ENCODE data around the gene AMER3.

Gene AMER3

GRCh38 chr2:130754811-130755210, 529 bp upstream of the AMER3 start:
- no peak for DNase-seq

- no peak for DNase-seq
These were observed 923 bp downstream of the AMER3 start for GRCh38 chr2:130756053-130756873.

- DNase-seq, result no peak
These were observed 1.7 kb downstream of the AMER3 start for GRCh38 chr2:130756874-130757668.

- DNase-seq, result peak; percentile 81
These were observed 4.8 kb downstream of the AMER3 start for GRCh38 chr2:130759906-130760753.

GRCh38 chr2:130760754-130761751, 5.7 kb downstream of the AMER3 start:
- DNase-seq, result no peak

GRCh38 chr2:130762031-130762909, 6.9 kb downstream of the AMER3 start:
- no peak for DNase-seq

- no peak for DNase-seq
These were observed 7.6 kb downstream of the AMER3 start for GRCh38 chr2:130762910-130763385.

GRCh38 chr2:130763405-130763804, 8.1 kb downstream of the AMER3 start:
- no peak for DNase-seq

- no peak for DNase-seq
These were observed 8.9 kb downstream of the AMER3 start for GRCh38 chr2:130764035-130764820.

- no peak for DNase-seq
These were observed 9.4 kb downstream of the AMER3 start for GRCh38 chr2:130764821-130765115.

GRCh38 chr2:130765464-130765863, 10.1 kb downstream of the AMER3 start:
- DNase-seq, result no peak

GRCh38 chr2:130766037-130766436, 10.7 kb downstream of the AMER3 start:
- no peak for DNase-seq

GRCh38 chr2:130766711-130767407, 11.5 kb downstream of the AMER3 start:
- no peak for DNase-seq

GRCh38 chr2:130767408-130767775, 12.1 kb downstream of the AMER3 start:
- no peak for DNase-seq

- no peak for DNase-seq
These were observed 13.0 kb downstream of the AMER3 start for GRCh38 chr2:130768191-130768855.

- DNase-seq, result no peak
These were observed 14.1 kb downstream of the AMER3 start for GRCh38 chr2:130769343-130769907.

GRCh38 chr2:130776550-130776949, 21.2 kb downstream of the AMER3 start:
- no peak for DNase-seq

- DNase-seq, result no peak
These were observed 23.4 kb downstream of the AMER3 start for GRCh38 chr2:130778781-130779180.

Data from NCI-H2029 (cell line).